A549 (cell line): ENCODE measurements around the gene ICAM4. TPM values are rescaled to one million over a fixed set of nuclear protein-coding genes. Genes with fewer than 3 reads are reported as not detected.

Experiments
- ATAC-seq, 2 experiments: fragments of 200-7000 bp in 1 of 2; fragments of >200 bp in 1 of 2; cut with Nextera tagmentation in 1 of 2; cut with Tn5 transposase in 1 of 2; 3 replicates each; pipeline versions ENCODE4 v1.8.0 to v1.9.1; 2018 to 2020; ENCODE audit warnings: mild to moderate bottlenecking in 1 of 2, moderate library complexity in 1 of 2
- CTCF ChIA-PET: fragments of 300-600 bp; sonication (Branson Sonifier 250); formaldehyde crosslinking; extraction: SDS; loops from one replicate; lab custom pipeline; 2021; ENCODE audit warnings: antibody characterized with exemption, inconsistent platforms; lab: Yijun Ruan, JAX
- POLR2A ChIA-PET: fragments of 350-600 bp; formaldehyde crosslinking; extraction: SDS; loops from one replicate; lab custom pipeline; 2021; ENCODE audit warnings: antibody characterized with exemption, inconsistent platforms; lab: Yijun Ruan, JAX
- DNase-seq, 2 experiments: peaks; one replicate each; pipeline versions ENCODE4 v3.0.0 to v3.0.0-alpha.2; 2011 to 2016; ENCODE audit warnings: low read depth in 1 of 2, low spot score in 1 of 2
- FAIRE-seq: peaks from 2 replicates; lab custom pipeline; 2011; peaks lifted over from hg19 to GRCh38; lab: Jason Lieb, UNC
- H3K27ac ChIP-seq, 2 experiments: fragments of >200 bp; sonication (Bioruptor Twin); formaldehyde crosslinking; 3 replicates each; pipeline ENCODE4 v1.5.1; 2016 to 2017
- H3K4me1 ChIP-seq: fragments of >200 bp; sonication (Bioruptor Twin); formaldehyde crosslinking; 3 replicates; pipeline ENCODE4 v1.6.1; 2016
- H3K4me2 ChIP-seq: fragments of >200 bp; sonication (Bioruptor Twin); formaldehyde crosslinking; 3 replicates; pipeline ENCODE4 v1.6.1; 2016
- H3K4me3 ChIP-seq: fragments of >200 bp; sonication (Bioruptor Twin); formaldehyde crosslinking; 3 replicates; pipeline ENCODE4 v1.5.1; 2016
- H3K9me3 ChIP-seq: fragments of >200 bp; sonication (Bioruptor Twin); formaldehyde crosslinking; 3 replicates; pipeline ENCODE4 v1.6.1; 2016
- BHLHE40 ChIP-seq: IDR thresholded peaks from 2 replicates; pipeline ENCODE4 v1.6.1; 2012; ENCODE audit warnings: low read depth, low read length, inconsistent platforms
- CBX8 ChIP-seq: fragments of 200-600 bp; sonication (generic); IDR thresholded peaks from 2 replicates; pipeline ENCODE4 v1.6.1; 2016
- CTCF ChIP-seq: fragments of >200 bp; sonication (Bioruptor Twin); formaldehyde crosslinking; IDR thresholded peaks from 3 replicates; pipeline ENCODE4 v1.5.1; 2016
- E2F6 ChIP-seq: IDR thresholded peaks from 2 replicates; pipeline ENCODE4 v1.6.1; 2012; ENCODE audit warnings: low read depth, borderline replicate concordance
- ESRRA ChIP-seq: fragments of 150-350 bp; IDR thresholded peaks from 2 replicates; pipeline ENCODE4 v1.6.1; 2014; ENCODE audit warnings: mild to moderate bottlenecking, low read length, borderline replicate concordance
- FOXS1 ChIP-seq: fragments of 250-450 bp; sonication (Bioruptor Pico); IDR thresholded peaks from 2 replicates; pipeline ENCODE4 v1.5.0; 2020; ENCODE audit warnings: mild to moderate bottlenecking, moderate library complexity
- HEYL ChIP-seq: fragments of 250-450 bp; sonication (Bioruptor Pico); IDR thresholded peaks from 2 replicates; pipeline ENCODE4 v1.8.0; 2021; ENCODE audit warnings: mild to moderate bottlenecking, moderate library complexity
- HOXA7 ChIP-seq: fragments of 250-450 bp; sonication (Bioruptor Pico); IDR thresholded peaks from 2 replicates; pipeline ENCODE4 v1.5.0; 2020; ENCODE audit warnings: mild to moderate bottlenecking, moderate library complexity
- HOXB13 ChIP-seq: fragments of 250-450 bp; sonication (Bioruptor Pico); IDR thresholded peaks from 2 replicates; pipeline ENCODE4 v1.5.0; 2020; ENCODE audit warnings: low read depth, mild to moderate bottlenecking, moderate library complexity
- JUN ChIP-seq, 2 experiments: fragments of >200 bp; sonication (Bioruptor Twin); formaldehyde crosslinking; IDR thresholded peaks; 2 replicates in 1 of 2; 3 replicates in 1 of 2; pipeline ENCODE4 v1.6.1; 2016 to 2017
- KDM1A ChIP-seq: fragments of 200-600 bp; sonication (generic); IDR thresholded peaks from 2 replicates; pipeline ENCODE4 v1.6.1; 2016; ENCODE audit warnings: low read depth, mild to moderate bottlenecking
- NFE2L2 ChIP-seq: fragments of 150-350 bp; conservative IDR thresholded peaks from 2 replicates; pipeline ENCODE4 v1.6.1; 2014; ENCODE audit warnings: low read length
- RAD21 ChIP-seq, 2 experiments: fragments of >200 bp in 1 of 2; sonication (Bioruptor Twin) in 1 of 2; formaldehyde crosslinking in 1 of 2; IDR thresholded peaks in 1 of 2; conservative IDR thresholded peaks in 1 of 2; 2 replicates in 1 of 2; 3 replicates in 1 of 2; pipeline ENCODE4 v1.6.1; 2012 to 2018; ENCODE audit warnings: inconsistent platforms in 1 of 2
- SMC3 ChIP-seq: fragments of >200 bp; sonication (Bioruptor Twin); formaldehyde crosslinking; IDR thresholded peaks from 3 replicates; pipeline ENCODE4 v1.6.1; 2018; ENCODE audit warnings: inconsistent platforms
- SREBF2 ChIP-seq: fragments of 450-650 bp; IDR thresholded peaks from 2 replicates; pipeline ENCODE4 v1.6.1; 2014; ENCODE audit warnings: mild to moderate bottlenecking, moderate library complexity
- ZSCAN20 ChIP-seq: fragments of 250-450 bp; sonication (Bioruptor Pico); IDR thresholded peaks from 2 replicates; pipeline ENCODE4 v1.8.0; 2022; ENCODE audit warnings: mild to moderate bottlenecking, moderate library complexity
- WGBS: methylation state at CpG from one replicate; pipeline ENCODE4 v1.1.6; 2017; ENCODE audit errors: missing lambda C conversion rate; 5-methylcytosine and 5-hydroxymethylcytosine counted together
- polyA plus RNA-seq, 4 experiments: library from polyadenylated mRNA; depleted of rRNA in 3 of 4; stranded (reverse); fragments of >200 nt; fragmentation: RNase III in 1 of 4; extraction: RNeasy Plus Mini Kit Qiagen cat#74134 plus additional on column Dnase treatment in 1 of 4; gene quantifications; 2 replicates in 3 of 4; 3 replicates in 1 of 4; pipeline ENCODE4 v1.2.3, GENCODE V29; 2011 to 2017

The ICAM4 gene
- polyA plus RNA-seq, 2 of the 4 experiments (the other 2 are of a cell fraction), result not detected

- H3K27ac ChIP-seq, result peak overlapping the region; percentile 6 to 78; a peak in 4 of 6 replicates
- 32% methylated on average over 44 of the region's 59 CpGs for WGBS
- H3K4me3 ChIP-seq, result peak overlapping the region; percentile 17; the same call in 1 of the 3 replicates
- FAIRE-seq (no peak), DNase-seq (peak in 1 of 2 experiments; percentile 63), ATAC-seq (peak; percentile 86 to 92)
- H3K4me1 ChIP-seq, result peaks cover 16% of the 10 kb centered on the region
- TF ChIP-seq CTCF (peak; percentile 79), RAD21 (conservative IDR thresholded peaks at IDR 0.05 in 1 of 2, IDR thresholded peaks at IDR 0.05 in 1 of 2) (peak; percentile 89 to 90), SMC3 (peak; percentile 88), BHLHE40 (no peak), E2F6 (no peak), HOXA7 (CRISPR knock-in tag) (no peak)
- no peaks in the 10 kb centered on the region for H3K9me3 ChIP-seq
- ChIA-PET POLR2A (interaction anchor here (0.6 to 2.3 kb wide), 4 partner anchors 9 to 123 kb away, joined by 3 to 10 read pairs (median 4); partner anchors contain the start of gene RAVER1), CTCF (interaction anchor here (0.6 to 6.7 kb wide), 35 partner anchors 9 to 311 kb away, joined by 3 to 104 read pairs (median 4); partner anchors contain the start of genes CDC37, ICAM5, RAVER1 and TYK2)
- peak overlapping the region; percentile 69 for H3K4me2 ChIP-seq
Observed at GRCh38 chr19:10269333-10270179, 17.2 kb upstream of the ICAM4 start.

- ATAC-seq, result no peak
- POLR2A ChIA-PET, result interaction anchor here (1.6 to 2.3 kb wide), 2 partner anchors 19 to 119 kb away, joined by 7 to 10 read pairs; partner anchors contain the start of gene ICAM5
- Histone ChIP-seq H3K4me1 (peaks cover 16% of the 10 kb centered on the region), H3K9me3 (no peaks in the 10 kb centered on the region)
- no peak for DNase-seq
- no peak for TF ChIP-seq SMC3
- TF ChIP-seq CTCF, result no peak
- no peak for TF ChIP-seq CBX8
- no peak for TF ChIP-seq ESRRA
- no peak for TF ChIP-seq HOXB13
- no peak for TF ChIP-seq KDM1A
- no peak for TF ChIP-seq SREBF2
- no peak for TF ChIP-seq HEYL
- TF ChIP-seq FOXS1, result no peak
- no peak for TF ChIP-seq JUN (IDR thresholded peaks at IDR 0.05)
- no peak for TF ChIP-seq NFE2L2
- TF ChIP-seq ZSCAN20 (CRISPR knock-in tag), result no peak
- TF ChIP-seq, all 56 proteins: peak for 0
- no peak for FAIRE-seq
- H3K4me3 ChIP-seq, result peak overlapping the region; percentile 9; the same call in 1 of the 3 replicates
- H3K27ac ChIP-seq, result peak overlapping the region in 1 of 2 experiments; percentile 78; a peak in 1 of 6 replicates
- WGBS, result 70% methylated on average over 18 of the region's 37 CpGs
- CTCF ChIA-PET, result interaction anchor here (0.8 to 6.7 kb wide), 14 partner anchors 11 to 310 kb away, joined by 3 to 104 read pairs (median 9); partner anchors contain the start of genes ICAM5, RAVER1 and TYK2
- H3K4me2 ChIP-seq, result peak overlapping the region; percentile 69
Observed at GRCh38 chr19:10270180-10270615, 16.6 kb upstream of the ICAM4 start.
